ENCODE measurements around the gene THEMIS2.

Gene THEMIS2

DNA sequence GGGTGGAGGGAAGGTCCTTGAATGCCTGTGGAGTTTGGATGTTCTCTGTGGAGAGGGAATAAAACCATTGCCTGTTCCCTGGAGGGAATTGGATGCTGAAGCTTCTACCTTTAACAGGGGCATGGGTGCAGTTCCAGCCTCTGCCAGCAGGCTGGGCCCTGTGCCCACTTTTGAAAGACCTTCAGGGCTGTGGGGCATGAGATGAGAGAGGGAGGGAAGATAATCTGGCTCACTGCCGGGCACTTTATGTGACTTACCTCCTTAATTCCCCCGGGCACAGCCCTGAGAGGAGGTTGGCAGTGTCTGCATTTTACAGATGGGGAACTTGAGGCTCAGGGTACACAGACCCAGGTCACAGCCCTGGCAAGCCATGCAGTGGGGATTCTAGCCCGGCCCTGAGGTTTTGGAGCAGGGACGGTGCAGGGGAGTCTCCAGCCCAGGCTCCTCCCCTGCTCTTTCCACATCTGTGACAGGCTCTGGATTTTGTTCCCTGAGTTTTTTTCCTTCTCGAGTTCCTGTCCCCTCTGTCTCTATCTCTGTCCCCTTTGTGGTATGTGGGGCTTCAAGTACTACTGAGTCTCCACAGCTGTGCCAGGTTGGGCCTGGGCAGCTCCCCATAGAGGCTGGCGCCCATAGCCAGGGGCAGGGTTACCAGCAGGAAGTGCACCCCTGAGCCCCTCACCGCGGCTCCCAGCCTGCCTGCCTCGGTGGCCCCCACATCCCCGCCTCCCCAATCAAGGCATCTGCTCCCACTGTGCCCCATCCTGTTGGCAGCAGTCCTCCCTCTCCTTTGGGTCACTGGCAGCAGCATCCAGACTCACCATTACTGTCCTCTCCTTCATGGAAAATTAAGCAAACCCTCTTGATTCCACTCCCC, 14.0 kb upstream of the THEMIS2 start:
- no peak overlapping the region for H3K4me3 ChIP-seq (ENCODE audit: low read depth, low read length)
- TF ChIP-seq, protein P1, sequence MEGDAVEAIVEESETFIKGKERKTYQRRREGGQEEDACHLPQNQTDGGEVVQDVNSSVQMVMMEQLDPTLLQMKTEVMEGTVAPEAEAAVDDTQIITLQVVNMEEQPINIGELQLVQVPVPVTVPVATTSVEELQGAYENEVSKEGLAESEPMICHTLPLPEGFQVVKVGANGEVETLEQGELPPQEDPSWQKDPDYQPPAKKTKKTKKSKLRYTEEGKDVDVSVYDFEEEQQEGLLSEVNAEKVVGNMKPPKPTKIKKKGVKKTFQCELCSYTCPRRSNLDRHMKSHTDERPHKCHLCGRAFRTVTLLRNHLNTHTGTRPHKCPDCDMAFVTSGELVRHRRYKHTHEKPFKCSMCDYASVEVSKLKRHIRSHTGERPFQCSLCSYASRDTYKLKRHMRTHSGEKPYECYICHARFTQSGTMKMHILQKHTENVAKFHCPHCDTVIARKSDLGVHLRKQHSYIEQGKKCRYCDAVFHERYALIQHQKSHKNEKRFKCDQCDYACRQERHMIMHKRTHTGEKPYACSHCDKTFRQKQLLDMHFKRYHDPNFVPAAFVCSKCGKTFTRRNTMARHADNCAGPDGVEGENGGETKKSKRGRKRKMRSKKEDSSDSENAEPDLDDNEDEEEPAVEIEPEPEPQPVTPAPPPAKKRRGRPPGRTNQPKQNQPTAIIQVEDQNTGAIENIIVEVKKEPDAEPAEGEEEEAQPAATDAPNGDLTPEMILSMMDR (IDR thresholded peaks at IDR 0.05; ENCODE audit: low read depth, low read length) = peak; percentile 99

DNA sequence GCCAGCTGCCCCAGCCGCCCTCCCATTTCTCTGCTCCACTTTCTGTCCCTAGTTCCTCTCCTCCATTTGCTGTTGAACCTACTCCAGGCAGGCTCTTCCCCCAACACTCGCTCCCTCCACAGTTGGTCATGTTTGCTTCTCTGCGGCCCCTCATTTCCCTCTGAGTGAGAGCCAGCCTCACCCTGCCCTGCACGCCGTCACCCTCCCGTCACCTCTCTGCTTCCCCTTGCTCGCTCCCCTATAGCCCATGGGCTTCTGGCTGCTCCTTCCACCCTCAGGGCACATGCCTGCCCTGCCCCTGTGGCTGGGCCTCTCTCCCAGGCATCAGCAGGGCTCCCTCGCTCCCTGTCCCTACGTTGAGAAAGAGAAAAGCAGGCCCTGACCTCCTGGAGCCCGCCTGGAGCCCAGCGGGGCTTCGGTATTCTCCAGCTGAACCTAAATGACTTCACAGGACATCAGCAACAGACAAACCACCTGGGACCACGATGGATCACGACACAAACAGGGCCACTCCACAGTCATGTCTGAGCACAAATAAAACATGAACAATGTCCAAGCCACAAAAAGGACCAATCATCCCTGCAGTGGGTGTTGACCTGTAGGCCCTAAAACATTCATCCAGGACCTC, 13.3 kb upstream of the THEMIS2 start:
- no peak overlapping the region for H3K4me3 ChIP-seq (ENCODE audit: low read depth, low read length)
- TF ChIP-seq, protein P1 (IDR thresholded peaks at IDR 0.05; ENCODE audit: low read depth, low read length) = no peak

DNA sequence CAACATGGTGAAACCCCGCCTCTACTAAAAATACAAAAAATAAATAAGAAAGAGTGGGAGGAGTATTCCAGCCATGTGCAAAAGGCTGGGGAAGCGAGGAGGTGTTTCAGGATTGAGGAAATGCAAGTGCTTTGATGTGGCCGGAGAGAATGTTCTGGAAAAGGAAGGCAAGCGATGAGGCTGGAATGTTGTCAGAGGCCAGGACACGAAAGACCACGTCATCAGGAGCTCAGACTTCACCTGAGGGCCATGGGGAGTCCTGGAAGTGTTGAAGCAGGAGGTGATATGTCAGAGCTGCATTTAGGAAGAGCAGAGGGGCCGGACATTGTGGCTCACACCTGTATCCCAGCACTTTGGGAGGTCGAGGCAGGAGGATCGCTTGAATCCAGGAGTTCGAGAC, 10.9 kb upstream of the THEMIS2 start:
- H3K4me3 ChIP-seq (ENCODE audit: low read depth, low read length) = no peak overlapping the region
- TF ChIP-seq, protein P1 (IDR thresholded peaks at IDR 0.05; ENCODE audit: low read depth, low read length) = no peak

DNA sequence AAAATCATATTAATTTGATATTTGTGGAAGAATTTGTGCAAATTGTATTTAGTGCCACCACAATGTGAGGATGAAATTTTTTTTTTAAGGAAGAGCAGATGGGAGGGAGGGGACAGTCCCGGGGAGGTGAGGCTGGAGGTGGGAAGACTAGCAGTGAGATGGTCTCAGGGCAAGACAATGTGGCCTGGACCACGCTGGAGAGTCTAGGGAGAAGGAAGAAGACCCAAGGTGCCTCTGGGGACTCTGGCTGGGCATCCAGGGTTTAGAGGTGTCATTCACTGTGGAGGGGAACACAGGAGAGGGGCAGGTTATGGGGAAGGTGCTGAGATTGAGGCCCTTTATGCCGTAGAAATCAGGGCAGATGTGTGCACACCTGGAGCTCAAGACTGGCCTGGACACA, 10.3 kb upstream of the THEMIS2 start:
- H3K4me3 ChIP-seq (ENCODE audit: low read depth, low read length) = no peak overlapping the region
- TF ChIP-seq, protein P1 (IDR thresholded peaks at IDR 0.05; ENCODE audit: low read depth, low read length) = no peak

DNA sequence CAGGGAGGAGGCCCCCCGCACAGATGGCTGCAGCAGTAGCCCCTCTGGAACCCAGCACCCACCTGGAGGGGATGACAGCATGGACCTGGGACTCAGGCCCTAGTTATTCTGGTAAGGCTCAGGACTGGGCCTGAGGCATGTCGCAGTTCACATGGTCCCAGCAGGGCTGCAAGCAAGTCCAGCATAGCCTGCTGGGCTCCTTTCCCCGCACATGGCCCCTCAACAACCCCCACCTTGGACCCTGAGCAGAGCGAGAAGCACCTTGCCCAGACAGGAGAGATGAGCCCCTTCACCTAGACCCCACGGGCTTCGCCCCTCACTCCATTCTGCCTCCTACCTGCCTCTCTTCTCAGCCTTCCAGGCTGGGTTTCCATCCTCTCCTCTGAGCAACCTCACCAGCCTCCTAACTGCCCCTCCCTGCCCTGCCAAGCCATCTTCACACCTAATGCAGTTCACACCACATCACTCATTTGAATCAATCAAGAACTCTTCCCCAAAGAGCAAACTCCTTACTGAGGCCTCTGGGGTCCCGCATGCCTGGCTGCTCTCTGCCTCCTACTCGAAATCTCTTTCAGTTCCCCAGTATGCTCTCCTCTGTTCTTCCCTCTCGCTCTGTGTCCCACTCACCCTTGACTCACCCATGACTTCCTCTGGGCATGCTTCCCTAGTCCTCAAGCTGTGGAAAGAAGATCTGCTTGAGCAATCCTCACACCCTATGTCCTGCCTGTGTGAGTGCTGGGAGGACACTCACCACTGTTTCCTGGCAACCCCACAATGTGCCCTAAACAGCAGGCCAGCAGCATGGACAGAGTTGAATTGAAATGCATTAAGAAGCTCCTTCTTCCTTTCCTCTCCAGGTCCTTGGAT, 9.4 kb upstream of the THEMIS2 start:
- 0 out of 2 replicates have a peak overlapping the region, but pooled peaks have one; percentile 12 for H3K4me3 ChIP-seq (ENCODE audit: low read depth, low read length)
- TF ChIP-seq, protein P1 (IDR thresholded peaks at IDR 0.05; ENCODE audit: low read depth, low read length) = no peak

DNA sequence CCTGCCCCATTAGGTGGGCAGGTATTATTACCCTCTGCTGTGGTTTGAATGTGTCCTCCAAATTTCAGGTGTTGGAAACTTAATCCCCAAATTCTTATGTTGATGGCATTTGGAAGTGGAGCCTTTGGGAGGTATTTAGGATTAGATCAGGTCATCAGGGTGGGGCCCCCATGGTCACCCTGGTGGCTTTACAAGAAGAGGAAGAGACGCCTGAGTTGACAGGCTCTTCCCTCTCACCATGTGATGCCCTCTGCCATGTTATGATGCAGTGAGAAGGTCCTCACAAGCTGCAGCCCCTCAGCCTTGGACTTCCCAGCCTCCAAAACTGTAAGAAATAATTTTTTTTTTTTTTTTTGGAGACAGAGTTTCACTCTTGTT, 8.8 kb upstream of the THEMIS2 start:
- H3K4me3 ChIP-seq (ENCODE audit: low read depth, low read length) = no peak overlapping the region
- TF ChIP-seq, protein P1 (IDR thresholded peaks at IDR 0.05; ENCODE audit: low read depth, low read length) = no peak
